GM18951 (cell line): ENCODE data around the gene NOL7.

Experiments used
- POLR2A ChIP-seq: IDR thresholded peaks from 4 replicates; pipeline ENCODE4 v1.6.1; 2011; ENCODE audit warnings: mild to moderate bottlenecking; ENCODE audit not compliant: insufficient read length, insufficient read depth; ENCODE audit errors: extremely low read depth
- in situ Hi-C: fragments of 300-500 bp; cut with MboI; formaldehyde crosslinking; loops from one replicate; pipeline ENCODE4 v1.12.0; 2022; ENCODE audit warnings: low sequenced_read_pairs, mixed read lengths, inconsistent platforms; ENCODE audit not compliant: unreplicated experiment

NOL7 gene

DNA sequence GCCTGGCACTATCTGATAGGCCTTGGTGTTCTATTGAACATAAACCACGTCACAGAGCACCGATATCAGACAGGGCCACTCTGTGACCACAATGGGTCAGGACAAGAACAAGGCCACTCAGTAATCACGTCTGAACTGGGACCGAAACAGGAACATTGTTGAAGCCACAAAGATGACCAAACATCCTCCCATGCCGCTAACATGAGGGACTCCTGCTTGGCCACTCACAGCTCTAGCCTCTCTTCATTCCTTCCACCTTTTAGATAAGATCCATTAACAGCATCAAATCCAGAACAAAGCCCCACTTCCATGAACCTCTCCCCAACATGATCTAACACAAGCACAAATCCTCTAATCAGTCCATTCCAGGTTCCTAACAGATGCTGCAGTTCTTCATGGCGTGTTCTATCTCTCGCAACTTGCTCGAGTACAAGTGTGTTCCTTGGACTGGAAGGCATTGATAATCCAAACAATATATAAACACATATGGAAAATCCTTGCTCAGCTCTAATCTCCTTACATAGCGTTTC, 33.4 kb upstream of the NOL7 start:
- in situ Hi-C loops, result no loop called here

GRCh38 chr6:13586603-13587542, 28.3 kb upstream of the NOL7 start:
- no peak for TF ChIP-seq POLR2A
- in situ Hi-C loops, result no loop called here

More for the DNA sequence above, 33.4 kb upstream of the NOL7 start:
- TF ChIP-seq POLR2A, result no peak

DNA sequence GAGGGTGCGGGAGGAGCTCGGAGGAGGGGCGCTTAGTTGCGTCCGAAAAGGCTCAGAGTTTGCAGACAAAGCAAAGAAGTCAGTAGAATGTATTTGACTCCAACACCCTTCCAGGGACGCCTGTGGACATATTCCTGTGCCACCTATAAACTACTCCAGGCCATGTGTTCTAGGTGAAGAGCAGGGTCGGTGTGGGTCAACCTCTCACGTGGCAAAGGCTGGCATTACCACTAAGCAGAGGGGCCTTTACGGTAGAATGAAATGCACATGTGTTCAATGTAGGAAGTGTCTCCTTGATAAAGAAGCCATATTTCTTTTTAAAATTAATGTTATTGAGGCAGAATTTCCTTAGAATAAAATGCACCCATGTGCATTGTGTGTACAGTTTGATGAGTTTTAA, 25.3 kb upstream of the NOL7 start:
- TF ChIP-seq POLR2A, result no peak

DNA sequence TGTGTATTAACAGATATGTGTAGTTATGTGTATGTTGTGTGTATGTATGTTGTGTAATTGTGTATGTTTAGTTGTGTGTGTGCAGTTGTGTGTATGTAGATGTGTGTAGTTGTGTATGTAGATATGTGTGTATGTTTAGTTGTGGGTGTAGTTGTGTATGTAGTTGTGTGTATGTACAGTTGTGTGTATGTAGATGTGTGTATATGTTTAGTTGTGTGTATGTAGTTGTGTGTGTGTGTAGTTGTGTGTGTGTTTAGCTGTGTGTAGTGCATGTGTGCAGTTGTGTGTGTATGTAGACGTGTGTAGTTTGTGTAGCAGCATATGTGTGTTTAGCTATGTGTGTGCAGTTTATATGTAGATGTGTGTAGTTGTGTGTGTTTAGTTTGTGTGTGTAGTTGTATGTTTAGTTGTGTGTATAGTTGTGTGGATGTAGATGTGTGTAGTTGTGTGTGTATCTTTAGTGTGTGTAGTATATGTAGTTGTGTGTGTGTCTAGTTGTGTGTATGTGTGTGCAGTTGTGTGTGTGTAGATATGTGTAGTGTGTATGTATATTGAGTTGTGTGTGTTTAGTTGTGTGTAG, 24.5 kb upstream of the NOL7 start:
- no peak for TF ChIP-seq POLR2A
- in situ Hi-C loops, result no loop called here

More for the DNA sequence above, 25.3 kb upstream of the NOL7 start:
- in situ Hi-C loops, result no loop called here

GRCh38 chr6:13591205-13591921, 23.8 kb upstream of the NOL7 start:
- in situ Hi-C loops, result no loop called here
- no peak for TF ChIP-seq POLR2A

GRCh38 chr6:13593103-13593502, 22.0 kb upstream of the NOL7 start:
- TF ChIP-seq POLR2A, result no peak
- in situ Hi-C loops, result no loop called here

GRCh38 chr6:13593720-13594119, 21.4 kb upstream of the NOL7 start:
- no peak for TF ChIP-seq POLR2A
- in situ Hi-C loops, result no loop called here

DNA sequence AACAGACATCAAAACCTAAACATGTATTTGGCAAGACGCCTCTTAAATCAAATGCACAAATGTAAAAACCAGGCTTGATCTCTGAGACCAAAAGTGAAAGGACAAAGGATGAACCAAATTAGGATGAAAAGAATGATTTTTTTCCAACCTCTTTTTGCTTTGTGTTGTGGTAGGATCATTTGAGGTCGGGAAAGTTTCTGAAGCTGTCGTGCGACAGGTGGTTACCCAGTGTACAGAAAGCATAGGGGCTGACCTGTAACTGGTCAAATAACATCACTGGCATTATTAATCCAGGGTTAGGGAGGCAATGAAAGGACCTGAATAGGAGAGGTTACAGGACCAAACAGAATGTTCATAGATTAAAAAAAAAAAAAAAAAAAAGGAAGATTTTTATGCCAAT, 18.1 kb upstream of the NOL7 start:
- in situ Hi-C loops, result no loop called here
- no peak for TF ChIP-seq POLR2A

DNA sequence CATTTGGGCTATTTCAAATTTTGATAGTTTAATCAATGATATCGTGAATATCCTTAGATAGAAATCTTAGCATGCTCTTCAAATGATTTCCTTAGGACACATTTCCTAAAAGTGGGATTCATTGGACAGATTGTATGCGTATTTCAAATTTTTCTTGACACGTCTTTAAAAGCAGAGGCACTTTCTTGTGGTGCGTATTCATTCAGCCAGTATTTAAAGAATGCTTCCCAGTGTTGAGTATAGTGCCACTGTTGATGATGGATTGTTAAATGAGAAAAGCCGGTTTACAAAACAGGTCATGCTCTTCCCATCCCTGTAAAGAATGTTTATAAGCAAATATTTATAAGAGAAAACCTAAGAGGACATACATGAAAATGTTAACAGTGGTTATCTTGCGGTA, 15.1 kb upstream of the NOL7 start:
- in situ Hi-C loops, result no loop called here
- no peak for TF ChIP-seq POLR2A

GRCh38 chr6:13604135-13604534, 11.0 kb upstream of the NOL7 start:
- TF ChIP-seq POLR2A, result no peak
- in situ Hi-C loops, result no loop called here

DNA sequence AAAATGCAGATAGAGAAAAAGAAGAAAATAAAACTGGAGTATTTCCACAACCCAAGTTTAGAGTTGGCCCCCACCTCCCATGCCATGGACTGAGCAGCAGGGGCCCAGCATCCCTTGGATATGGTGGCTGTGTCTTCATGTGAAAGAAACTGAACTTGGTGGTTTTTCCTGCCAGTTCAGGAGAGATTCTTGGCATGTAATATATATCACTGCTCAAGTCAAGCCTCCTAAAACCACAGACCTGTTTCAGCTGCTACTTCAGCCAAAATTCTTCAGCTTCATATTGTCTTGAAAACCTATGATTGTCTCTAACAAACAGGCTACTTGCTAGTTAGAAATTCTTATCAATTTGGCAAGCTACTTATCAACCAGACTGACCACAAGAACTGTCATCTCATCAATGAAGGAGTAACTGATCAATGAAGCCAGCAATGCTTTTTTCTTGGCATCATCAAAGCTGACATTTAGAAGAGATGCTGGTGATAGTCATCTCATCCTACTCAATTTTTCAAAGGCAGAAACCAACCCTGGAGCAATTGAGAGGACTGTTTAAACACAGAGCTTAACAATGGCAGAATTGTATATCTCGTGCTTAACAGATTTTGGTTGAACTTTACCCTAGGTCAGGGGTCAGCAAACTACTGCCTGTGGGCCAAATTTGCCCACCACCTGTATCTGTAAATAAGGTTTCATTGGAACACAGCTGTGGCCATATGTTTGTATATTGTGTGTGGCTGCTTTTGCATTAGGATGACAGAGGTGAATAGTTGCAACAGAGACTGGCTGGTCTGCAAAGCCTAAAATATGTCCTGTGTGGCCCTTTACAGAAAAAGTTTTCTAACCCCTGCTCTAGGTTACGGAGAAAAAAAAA, 10.4 kb upstream of the NOL7 start:
- TF ChIP-seq POLR2A, result no peak
- in situ Hi-C loops, result no loop called here

- no peak for TF ChIP-seq POLR2A
- in situ Hi-C loops, result no loop called here
Measured at GRCh38 chr6:13605634-13606033, 9.5 kb upstream of the NOL7 start.

GRCh38 chr6:13611715-13612114, 3.4 kb upstream of the NOL7 start:
- in situ Hi-C loops, result no loop called here
- no peak for TF ChIP-seq POLR2A
